Astrocyte of the cerebellum (primary cell): ENCODE measurements around the gene IGLL1.

ENCODE experiments used
- DNase-seq: peaks from one replicate; pipeline ENCODE4 v3.0.0-alpha.2; 2011; ENCODE audit warnings: low read depth
- H3K4me3 ChIP-seq: 2 replicates; pipeline ENCODE4 v1.5.1; 2011; ENCODE audit warnings: mild to moderate bottlenecking, low read depth, low read length, moderate library complexity
- CTCF ChIP-seq: IDR thresholded peaks from 2 replicates; pipeline ENCODE4 v1.5.1; 2012; ENCODE audit warnings: low read length, low read depth, moderate library complexity, mild to moderate bottlenecking; ENCODE audit errors: missing control alignments
- in situ Hi-C: cut with HindIII; loops from 2 replicates; pipeline ENCODE4 v1.10.0; 2017; ENCODE audit warnings: low sequenced_read_pairs

The IGLL1 gene

DNA sequence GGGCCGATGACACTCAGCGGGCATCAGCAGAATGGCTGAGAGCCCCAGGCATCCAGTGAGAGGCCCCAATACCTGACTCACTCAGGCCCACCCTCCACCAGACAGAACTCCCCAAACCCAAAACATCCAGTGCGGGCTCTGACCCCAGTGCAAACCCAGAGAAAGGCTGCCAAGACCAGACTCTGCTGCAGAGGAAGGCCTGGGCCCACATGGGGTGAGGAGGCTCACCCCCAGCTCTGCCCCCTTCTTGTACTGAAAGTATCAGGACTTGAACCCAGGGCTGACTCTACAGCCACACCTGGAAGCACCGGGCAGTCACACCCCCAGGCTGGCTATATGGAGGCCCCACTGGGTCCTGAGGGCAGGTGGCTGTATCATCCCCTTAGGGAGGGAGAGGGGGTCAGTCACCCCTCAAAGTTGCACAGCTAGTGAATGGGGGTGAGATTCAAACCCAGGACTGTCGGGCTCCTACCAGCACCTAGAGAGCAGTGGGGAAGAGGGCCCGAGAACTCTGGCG is 49.3 kb downstream of the IGLL1 start:
- TF ChIP-seq CTCF, result no peak
- in situ Hi-C loops, result loop anchor here (10.0 kb wide), 1 partner anchor 304 kb away; the partner anchor contains the start of gene DERL3
- H3K4me3 ChIP-seq, result no peak overlapping the region
- DNase-seq, result no peak

DNA sequence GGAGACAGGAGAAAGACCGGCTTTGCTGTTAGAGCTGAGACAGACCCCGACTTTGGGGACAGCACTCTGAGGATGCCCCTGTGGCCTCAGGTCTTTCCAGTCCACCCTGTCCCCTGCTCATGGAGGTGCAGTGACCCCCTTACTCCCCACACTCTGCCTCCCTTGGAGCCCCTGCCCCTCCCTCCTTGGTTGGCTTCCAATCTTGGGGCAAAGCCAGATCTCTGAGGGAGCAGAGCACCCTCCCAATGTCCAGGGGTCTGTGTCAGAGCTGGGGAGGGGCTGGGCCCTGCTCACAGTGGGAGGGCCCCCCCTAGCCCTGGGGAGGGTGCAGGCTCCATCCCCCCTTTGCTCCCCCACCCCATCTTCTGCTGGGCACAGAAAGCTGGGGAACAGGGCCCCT is 50.0 kb downstream of the IGLL1 start:
- DNase-seq, result no peak
- no peak for TF ChIP-seq CTCF
- in situ Hi-C loops, result loop anchor here (10.0 kb wide), 1 partner anchor 305 kb away; the partner anchor contains the start of gene DERL3

GRCh38 chr22:23529166-23530103 is 50.7 kb downstream of the IGLL1 start:
- TF ChIP-seq CTCF, result no peak
- H3K4me3 ChIP-seq, result no peak overlapping the region
- DNase-seq, result no peak
- in situ Hi-C loops, result loop anchor here (10.0 kb wide), 1 partner anchor 305 kb away; the partner anchor contains the start of gene DERL3

More for the DNA sequence above, 50.0 kb downstream of the IGLL1 start:
- H3K4me3 ChIP-seq, result no peak overlapping the region

DNA sequence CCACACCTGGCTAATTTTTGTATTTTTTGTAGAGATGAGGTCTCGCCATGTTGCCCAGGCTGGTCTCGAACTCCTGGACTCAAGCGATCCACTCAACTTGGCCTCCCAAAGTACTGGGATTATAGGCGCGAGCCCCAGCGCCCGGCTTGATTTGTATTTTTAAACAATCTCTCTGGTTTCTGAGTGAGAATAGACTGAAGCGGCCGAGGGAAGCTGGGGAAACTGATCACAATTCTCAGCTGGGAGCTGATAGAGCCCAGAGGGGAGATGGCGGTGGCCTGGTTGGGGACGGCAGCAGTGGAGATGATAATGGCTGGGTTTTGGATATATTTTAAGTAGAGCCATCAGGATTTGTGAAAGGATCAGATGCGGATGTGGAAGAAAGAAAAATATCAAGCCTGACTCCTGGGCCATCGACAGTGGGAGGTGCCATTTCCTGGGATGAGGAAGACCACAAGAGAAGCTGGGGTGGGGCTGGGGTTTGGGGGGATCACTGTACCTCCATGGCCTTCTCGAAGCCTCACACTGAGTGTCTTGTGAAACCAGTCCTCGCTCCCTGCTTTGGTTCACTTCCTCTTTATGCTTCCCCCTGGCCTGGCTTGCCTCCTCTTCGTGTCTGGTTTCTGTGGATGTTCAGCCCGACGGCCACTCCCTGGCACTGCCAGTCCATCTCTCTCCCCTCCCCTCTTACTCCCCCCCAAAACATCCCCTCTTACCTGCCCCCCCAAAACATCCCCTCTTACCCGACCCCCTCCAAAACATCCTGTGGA is 51.9 kb downstream of the IGLL1 start:
- in situ Hi-C loops, result no loop called here
- no peak for DNase-seq
- no peak for TF ChIP-seq CTCF

GRCh38 chr22:23526596-23527316 is 53.3 kb downstream of the IGLL1 start:
- TF ChIP-seq CTCF, result no peak
- no peak overlapping the region for H3K4me3 ChIP-seq
- DNase-seq, result no peak
- in situ Hi-C loops, result no loop called here

More for the DNA sequence above, 51.9 kb downstream of the IGLL1 start:
- no peak overlapping the region for H3K4me3 ChIP-seq

- no peak for DNase-seq
- in situ Hi-C loops, result no loop called here
- H3K4me3 ChIP-seq, result no peak overlapping the region
- TF ChIP-seq CTCF, result no peak
Measured at GRCh38 chr22:23525510-23525909, 54.6 kb downstream of the IGLL1 start.
